Endometrial microvascular endothelial cells (primary cell): ENCODE measurements around the gene OSBPL10. TPM values are rescaled to one million over a fixed set of nuclear protein-coding genes. Genes with fewer than 3 reads are reported as not detected.

Source experiments
- in situ Hi-C: cut with HindIII; loops from 2 replicates; pipeline ENCODE4 v1.10.0; 2017; ENCODE audit warnings: low sequenced_read_pairs, low pct_unique_long_range_greater_than_20kb; ENCODE audit errors: inconsistent ontology term
- total RNA-seq: library from RNA; depleted of rRNA; stranded (reverse); fragments of >200 nt; gene quantifications from one replicate; pipeline ENCODE4 v1.2.3, GENCODE V29; 2015; ENCODE audit errors: inconsistent ontology term

OSBPL10 gene
- total RNA-seq, 1 donor from 2014 or later: 23.3 TPM

DNA sequence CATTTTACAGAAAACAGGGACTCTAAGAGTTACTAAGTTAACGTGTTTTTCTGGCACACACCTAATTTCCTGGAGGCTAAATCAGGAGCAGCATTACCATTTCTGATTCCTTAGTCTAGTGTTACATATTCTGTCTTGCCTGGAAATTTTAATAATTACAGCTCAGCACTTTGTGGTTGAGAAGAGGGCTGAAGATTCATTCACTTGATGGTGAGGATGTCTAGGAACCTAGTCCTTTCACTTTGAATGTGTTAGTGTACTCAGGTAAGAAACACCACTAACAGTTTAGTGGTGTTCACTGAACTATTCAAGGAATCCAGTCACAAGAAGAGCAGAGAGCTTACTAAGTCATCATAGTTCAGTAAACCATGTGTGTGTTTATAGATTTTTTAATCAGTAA is 345.5 kb downstream of the OSBPL10 start:
- in situ Hi-C loops: no loop called here

DNA sequence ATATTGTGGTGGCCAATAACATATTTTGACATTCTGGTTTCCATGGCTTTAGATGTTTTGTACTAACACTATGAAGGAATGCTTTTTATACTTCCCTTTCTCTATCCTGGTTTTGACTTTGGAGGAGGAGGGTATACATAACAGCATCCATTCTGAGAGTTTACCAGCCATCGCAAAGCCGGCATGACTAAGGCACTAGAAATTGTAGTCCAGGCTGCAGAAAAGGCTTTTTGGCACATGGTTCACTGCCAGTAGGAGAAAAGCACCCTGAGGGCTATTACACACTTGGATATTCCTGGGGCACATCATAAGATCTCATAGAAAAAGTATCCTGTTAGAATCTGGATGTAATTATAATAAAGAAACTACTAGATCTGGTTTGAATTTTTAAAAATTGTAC is 346.6 kb downstream of the OSBPL10 start:
- in situ Hi-C loops: no loop called here

DNA sequence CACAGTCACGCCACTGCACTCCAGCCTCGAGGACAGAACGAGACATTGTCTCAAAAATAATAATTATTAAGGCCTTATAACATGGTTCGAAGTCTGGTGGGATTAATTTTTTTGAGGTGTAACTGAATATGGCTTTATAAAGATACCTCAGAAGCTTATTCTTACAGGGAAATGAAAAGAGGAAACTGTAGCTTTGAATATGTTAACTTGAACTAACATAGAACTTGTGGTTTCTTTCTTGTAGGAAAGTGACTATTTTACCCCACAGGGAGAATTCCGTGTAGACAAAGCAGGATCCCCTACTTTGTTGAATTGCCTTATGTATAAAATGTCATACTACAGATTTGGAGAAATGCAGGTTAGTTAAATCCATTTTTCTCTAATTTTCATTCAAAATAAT is 352.0 kb downstream of the OSBPL10 start:
- in situ Hi-C loops: no loop called here

DNA sequence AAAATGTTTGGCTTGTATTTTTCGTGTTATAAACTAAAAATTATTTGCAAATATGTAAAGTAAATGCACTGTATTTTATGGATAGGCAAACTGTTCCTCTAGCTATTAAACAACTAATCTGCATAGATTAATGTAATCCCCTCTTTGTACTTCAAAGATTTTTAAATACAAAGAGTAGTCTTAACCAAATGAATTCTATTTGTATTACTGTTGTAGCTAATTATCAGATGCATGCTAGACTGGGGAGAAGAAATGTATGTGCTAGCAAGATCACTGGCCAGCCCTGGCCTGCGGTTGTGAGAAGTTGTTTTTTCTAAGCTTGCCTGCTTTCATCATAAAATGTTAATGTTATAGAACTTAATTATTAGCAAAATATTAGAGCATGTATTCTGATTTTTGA is 355.7 kb downstream of the OSBPL10 start:
- in situ Hi-C loops: no loop called here

DNA sequence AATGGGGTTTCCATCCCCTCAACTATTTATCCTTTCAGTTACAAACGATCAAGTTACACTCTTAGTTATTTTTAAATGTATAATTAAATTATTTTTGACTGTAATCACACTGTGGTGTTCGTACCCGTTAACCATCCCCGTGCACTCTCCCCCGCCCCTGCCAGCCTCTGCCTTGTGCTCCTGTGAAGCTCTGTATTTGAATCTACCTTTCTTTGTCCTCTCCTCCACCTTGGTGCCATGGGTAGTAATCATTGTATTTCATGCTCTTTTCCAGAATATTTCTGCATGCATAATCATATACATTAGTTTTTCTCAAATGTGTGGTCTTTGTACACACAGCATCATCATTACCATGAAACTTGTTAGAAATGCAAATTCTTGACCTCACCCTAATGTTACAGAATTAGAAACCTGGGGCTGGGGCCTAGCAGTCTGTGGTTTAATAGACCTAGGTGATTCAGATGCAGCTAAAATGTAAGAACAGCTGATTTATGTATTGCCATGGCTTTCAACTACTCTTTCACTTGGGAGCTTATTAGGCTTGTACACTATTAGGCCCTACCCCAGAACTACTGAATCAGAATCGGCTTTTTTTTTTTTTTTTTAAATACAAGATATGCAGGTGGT is 356.9 kb downstream of the OSBPL10 start:
- in situ Hi-C loops: no loop called here

DNA sequence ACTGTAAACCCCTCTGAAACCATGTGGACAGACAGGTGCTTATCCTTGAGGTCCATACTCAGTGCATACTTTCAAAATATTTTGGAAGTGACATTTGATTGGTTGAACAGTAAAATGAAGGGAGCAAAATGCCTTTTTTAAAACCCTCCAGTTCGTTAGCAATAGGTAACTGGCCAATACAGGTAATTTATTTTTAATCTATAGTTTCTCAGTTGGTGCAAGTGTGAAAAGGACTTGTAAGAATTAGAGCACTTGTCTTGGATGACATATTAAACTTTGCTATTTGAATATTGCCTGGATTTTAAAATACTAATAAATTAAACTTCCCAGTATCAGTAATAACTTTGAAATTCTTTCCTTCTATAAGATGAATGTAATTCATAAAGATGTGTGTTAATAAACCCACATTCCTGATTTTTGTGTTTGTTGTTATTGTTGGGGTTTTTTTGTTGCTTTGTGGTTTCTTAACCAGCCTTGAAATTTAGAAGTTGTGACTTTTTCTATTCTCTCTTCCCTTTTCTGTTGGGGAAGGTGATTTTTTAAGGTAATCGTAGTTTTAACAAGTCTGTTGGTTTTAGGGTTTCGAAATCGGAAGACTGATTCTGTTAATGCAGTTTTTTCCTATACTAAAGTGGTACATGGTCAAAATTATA is 358.3 kb downstream of the OSBPL10 start:
- in situ Hi-C loops: no loop called here

DNA sequence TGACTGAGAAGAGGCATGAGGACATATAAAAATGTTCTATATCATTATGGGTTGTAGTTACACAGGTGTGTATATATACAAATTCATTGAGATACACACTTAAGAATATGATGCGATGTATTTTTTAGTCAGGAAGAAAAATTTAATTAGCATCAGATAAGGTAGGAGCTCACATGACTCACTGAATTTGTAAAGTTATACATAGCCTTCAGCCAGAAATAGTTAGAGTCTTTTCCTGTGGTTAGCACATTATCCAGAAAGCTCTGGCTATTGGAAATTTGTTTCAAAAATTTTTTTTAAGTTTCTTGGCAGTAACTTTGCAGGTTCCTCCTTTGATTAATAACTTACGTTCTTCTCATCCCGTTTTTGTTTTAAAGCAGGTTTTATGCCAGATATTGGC is 359.7 kb downstream of the OSBPL10 start:
- in situ Hi-C loops: no loop called here

DNA sequence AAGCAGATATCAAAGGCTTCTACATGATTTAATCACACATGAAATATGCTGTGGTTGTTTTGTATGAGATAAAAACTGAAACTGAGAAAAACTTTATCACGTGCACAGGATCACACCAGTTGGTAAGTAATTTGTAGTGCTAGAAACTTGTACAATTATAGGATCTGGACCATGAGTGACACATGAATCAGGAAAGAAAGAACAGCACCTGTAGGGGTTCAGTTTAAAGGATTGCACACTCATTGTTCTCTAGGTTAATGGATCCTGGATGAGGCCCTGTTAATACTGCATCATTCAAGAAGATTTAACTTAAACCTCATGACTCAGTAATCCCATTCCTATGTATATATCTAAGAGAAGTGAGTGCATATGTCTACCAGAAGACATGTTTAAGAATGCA is 360.4 kb downstream of the OSBPL10 start:
- in situ Hi-C loops: no loop called here

DNA sequence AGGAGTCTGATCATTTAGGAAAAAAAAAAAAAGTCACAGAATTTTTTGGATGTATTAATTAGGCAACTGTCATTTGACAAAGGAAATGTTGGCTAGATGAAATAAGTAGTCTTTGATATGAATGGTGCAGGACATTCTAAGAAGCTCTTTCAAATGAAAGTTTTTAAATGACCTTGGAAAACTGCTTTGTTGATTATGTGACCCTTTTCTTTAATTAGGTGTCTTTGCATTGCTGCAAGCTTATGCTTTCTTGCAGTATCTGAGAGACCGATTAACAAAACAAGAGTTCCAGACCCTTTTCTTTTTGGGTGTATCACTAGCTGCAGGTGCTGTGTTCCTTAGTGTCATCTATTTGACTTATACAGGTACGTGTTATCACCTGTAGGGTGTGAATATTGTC is 364.4 kb downstream of the OSBPL10 start:
- in situ Hi-C loops: no loop called here

DNA sequence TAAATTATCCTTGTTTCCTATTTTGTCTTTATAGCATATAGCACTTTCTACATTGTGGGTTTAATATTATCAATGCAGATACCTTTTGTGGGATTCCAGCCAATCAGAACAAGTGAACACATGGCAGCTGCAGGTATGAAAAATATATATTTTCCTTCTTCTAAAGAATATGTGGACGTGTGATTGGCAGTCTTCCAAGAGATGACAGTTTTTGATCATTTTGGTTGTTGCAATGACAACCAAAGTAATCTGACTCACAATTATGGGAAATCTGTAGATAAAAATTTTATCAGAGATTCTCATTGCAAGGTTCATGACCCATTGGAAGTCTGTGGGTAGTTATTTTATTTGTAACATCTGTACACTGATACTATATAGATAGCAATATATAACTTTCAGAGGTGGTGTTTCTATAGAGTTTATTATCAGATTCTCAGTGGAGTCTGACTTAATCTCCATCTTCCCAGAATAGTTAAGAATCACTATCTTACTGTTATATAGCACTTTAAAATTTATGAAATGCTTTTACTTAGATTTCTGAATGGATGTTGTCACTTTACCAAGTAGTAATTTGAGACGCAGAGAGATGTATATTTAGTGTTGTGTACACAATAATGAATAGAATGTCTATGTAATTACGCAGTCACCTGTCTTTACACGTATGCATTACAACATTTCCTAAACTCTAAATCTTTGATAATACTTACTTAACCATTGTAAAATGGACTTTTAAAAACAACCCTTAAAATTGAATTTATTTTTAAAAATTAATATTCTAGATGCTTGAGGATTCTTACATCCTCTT is 365.8 kb downstream of the OSBPL10 start:
- in situ Hi-C loops: no loop called here

DNA sequence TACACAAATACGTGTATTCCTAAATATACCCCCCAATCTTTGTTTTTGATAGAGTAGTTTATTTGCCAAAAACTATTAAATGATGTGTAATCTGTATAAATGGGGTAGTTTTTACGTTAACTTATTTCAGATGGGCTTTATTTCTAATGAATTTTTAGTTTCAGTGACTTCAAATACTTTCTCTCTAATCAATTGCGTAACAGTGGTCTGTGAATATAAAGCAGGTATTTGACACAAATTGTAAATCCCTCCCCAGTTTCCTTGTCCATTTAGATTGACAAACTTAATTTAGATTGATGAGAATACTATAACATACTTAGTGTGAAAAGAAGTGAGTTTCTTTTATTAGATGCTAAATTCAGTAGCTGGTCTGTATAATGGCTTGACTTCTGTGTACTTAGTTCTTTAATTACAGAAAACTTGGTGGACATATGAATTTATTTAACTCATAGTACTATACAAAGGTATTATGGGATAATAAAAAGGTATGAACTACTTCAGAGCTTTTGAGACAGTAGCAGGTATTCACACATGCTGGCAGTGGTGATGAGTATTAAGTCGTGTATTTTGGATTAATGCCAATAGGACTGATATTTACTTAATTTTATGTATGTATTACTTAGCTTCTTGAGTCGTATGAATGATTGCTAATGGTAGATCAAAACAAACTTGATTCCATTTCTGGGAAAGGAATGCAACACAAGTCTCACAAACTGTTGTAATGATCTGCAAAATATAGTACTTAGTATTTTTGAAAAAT is 366.7 kb downstream of the OSBPL10 start:
- in situ Hi-C loops: no loop called here

DNA sequence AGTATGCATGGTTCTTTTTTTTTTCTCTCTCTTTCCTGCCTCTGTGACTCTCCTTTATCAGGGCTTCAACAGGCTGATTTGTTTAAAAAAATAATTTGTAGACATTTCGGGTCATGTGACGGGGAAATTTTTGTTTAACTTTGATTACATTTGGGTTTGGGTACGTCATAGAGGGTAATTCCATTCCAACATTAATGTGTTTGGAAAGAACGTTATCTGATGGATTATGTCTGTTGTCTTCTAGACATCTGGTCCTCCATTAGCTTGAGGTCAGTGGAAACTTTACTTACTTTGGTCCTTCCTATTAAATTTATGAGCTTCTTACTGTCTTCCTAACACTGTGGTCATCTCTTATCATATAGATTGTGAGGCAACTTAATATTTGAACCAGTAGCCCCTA is 367.4 kb downstream of the OSBPL10 start:
- in situ Hi-C loops: no loop called here

DNA sequence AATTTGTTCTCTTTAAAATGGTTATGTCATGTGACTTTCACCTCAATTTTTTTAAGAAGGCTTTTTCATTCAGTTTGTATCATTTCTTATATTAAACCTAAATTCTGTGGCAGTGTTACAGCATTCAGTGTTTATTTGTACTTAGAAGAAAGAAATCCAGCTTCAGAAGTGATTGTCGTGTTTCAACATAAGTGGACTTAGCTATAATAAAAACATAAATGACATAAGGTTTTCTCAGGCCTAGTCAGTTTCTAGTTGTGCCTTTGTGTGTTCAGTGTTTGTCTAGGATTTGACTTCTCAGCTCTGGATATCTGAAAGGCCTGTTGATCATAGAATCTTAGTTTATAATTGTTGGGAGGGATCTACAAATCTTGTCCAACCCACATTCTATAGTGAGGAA is 367.9 kb downstream of the OSBPL10 start:
- in situ Hi-C loops: no loop called here

Other genes with a start within 250 kb of the OSBPL10 start
- 2.0 TPM for gene ZNF860, start 488 bp upstream of the OSBPL10 start, total RNA-seq
- gene GPD1L, start 125.4 kb upstream of the OSBPL10 start, total RNA-seq: 22.4 TPM